ENCODE data around the gene SALL1.

DNA sequence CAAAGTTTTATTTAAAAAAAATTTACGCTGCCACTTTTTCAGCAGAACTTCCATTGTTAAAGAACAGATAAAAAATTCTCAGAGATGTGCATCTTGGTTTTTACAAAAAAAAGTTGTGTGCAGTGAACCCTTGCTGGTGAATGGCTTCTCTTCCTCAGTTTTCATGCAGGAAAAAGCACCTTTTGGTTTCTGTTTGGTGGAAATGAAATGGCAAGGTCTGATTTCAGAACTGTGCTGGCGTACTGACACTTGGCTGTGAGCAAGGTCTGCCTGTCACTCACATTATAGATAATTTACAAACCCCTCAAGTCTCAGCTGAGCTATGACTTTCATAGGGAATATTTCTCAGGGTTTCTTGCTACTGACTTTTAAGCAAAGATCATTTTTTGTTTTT lies 5.7 kb upstream of the SALL1 start:
- TF ChIP-seq, protein P1, sequence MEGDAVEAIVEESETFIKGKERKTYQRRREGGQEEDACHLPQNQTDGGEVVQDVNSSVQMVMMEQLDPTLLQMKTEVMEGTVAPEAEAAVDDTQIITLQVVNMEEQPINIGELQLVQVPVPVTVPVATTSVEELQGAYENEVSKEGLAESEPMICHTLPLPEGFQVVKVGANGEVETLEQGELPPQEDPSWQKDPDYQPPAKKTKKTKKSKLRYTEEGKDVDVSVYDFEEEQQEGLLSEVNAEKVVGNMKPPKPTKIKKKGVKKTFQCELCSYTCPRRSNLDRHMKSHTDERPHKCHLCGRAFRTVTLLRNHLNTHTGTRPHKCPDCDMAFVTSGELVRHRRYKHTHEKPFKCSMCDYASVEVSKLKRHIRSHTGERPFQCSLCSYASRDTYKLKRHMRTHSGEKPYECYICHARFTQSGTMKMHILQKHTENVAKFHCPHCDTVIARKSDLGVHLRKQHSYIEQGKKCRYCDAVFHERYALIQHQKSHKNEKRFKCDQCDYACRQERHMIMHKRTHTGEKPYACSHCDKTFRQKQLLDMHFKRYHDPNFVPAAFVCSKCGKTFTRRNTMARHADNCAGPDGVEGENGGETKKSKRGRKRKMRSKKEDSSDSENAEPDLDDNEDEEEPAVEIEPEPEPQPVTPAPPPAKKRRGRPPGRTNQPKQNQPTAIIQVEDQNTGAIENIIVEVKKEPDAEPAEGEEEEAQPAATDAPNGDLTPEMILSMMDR (conservative IDR thresholded peaks at IDR 0.05; ENCODE audit: low read length), result no peak
- no peak for TF ChIP-seq EZH2phosphoT487 (IDR thresholded peaks at IDR 0.05; ENCODE audit: borderline replicate concordance)

All from Loucy (cell line).